GM18508 (cell line): Measurements from ENCODE around the gene TMEM117.
"Not testable (repeated sequence)": the region's sequence is repeated elsewhere in the genome, so short reads cannot be mapped to it uniquely, and the experiment has no call there.

ENCODE experiments used
- ATAC-seq: cut with Tn5 transposase; IDR thresholded peaks from one replicate; pipeline ENCODE4 v1.9.1; 2021; ENCODE audit warnings: moderate number of reproducible peaks; ENCODE audit not compliant: insufficient read depth, unreplicated experiment

The TMEM117 gene

DNA sequence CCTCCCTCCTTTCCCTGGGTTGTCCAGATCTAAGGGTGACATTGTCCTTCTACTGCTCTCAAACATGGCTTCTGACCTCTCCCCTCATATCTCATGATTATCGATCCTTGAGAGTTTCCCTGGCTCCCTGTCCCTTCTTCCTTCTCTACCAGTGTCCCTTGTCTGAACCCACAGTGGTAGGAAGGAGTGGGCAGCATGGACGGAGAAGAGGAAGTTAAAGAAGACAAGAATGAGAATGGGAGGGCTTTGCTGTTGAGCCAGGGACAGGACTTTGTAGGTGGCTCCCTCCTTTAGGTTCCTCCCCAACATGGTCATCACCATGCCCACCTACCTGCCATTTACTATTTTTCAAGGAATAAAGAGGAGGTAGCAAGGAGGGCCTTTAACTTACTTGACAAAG, 166.7 kb downstream of the TMEM117 start:
- ATAC-seq = no peak

DNA sequence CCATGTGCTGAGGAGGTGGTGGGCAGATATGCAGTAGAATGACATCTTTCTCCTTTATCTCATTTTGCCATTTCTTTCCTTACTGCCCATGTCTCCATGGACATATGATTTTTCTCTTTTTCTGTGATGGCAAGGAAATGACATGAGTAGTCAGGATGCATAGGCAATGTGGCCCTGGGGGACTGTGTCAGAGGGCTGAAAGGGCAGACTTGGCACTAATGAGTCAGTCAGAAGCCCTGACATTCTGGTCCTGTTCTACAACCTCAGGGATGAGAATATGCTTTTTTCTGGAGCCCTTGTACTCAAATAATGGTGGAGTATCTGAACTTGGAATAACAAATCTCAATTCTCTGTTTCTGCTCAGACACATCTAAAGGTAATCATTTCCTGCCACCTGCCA, 167.8 kb downstream of the TMEM117 start:
- no peak for ATAC-seq

DNA sequence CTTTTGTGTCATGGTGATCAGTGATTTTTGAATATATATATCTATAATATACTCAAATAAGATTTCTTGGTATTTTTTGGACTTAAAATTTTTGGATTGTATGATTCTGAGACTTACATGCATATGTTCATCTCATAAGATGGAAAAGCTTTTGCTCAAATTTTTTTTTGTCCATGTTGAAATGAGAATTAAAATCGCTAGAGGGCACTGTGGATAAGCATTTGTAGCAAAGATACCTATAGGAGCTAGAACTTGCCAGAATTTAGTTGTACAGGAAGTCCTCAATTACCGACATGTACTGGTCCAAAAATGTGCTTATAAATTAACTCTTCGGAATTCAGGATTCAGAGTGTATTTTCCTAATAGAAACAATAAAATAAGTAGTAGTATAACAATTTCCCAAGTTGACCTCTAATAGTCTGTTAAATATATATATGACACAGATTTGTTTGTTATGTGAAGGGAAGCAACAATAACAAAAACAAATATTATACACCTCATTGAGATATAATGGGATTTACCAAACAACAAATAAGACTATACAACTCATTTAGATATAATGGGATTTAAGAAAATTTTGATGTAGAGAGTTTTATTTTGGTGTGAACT, 179.6 kb downstream of the TMEM117 start:
- ATAC-seq = peak; percentile 72

DNA sequence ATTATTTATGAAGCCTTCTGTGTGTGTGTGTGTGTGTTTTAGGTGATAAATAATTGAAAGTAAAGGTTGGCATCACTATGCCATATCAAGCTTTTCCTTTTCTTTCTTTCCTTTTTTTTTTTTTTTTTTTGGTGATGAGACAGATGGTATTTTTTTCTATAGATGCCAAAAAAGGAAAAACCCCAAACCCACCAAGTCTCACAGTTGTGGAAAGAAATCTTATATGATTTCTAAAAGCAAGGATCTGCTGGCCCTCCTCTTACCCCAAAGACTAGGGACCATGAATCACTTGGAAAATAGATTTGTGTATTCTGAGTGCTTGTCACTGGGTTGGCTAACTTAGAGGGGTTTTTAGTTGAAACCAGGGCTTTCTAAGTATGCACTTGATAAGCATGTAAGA, 181.3 kb downstream of the TMEM117 start:
- no peak for ATAC-seq

DNA sequence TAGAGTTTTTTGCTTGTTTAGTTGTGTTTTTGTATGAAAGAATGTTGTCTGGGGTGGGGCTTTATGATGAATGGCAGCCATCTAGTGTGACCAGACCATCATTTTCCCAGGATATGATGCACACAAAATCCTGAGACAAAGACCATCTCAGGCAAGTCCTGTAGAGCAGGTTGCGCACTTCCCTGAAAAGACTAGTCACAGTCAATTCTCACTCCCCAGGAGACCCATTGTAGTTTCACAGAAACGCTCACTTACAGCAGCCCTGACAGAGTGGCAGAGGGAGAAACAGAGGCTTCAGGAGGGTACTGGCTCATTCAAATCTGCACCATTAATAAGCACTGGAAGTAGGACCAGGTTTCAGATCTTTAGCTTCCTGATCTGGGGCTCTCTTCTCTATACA, 183.2 kb downstream of the TMEM117 start:
- no peak for ATAC-seq

DNA sequence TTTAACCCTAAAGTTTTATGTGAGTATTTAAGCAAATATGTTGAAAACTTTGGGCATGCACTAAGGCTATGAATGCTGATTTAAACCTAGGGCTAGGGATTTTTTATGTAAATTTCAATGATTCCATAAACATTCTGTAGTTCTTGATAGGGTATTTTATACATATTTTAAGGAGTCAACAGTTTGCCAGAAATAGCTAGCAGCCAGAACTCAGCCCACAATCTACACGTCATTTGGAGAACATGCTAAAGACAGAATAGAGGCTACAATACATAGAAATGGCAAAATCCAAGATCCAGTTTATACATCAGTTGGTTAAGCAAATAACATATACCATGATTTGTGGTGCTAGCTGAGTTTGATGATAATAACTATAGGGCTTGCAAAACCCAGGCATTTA, 184.7 kb downstream of the TMEM117 start:
- no peak for ATAC-seq

DNA sequence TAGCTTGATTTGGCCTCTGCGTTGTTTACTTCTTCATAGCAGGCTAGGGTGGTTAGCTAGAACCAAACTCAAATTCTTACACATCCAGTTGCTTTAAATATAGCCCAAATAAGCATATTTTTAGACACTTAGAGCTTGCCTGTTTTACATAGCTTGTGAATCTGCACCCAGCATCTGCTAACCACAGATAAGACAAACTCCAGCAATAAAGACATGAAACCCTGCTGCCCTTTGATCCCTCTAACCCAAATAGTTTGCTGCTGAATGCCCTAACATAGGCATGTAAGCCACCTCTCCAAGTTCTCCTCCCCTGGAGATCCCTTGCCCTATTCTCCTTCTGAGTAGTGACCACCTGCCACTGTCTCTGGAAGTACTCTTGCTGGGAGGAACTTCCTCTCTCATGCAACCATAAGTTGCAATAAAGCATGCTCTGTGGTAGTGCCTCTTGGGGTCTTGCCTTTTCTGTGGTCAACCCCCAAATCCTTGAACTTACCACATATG, 185.6 kb downstream of the TMEM117 start:
- ATAC-seq = peak; percentile 69

DNA sequence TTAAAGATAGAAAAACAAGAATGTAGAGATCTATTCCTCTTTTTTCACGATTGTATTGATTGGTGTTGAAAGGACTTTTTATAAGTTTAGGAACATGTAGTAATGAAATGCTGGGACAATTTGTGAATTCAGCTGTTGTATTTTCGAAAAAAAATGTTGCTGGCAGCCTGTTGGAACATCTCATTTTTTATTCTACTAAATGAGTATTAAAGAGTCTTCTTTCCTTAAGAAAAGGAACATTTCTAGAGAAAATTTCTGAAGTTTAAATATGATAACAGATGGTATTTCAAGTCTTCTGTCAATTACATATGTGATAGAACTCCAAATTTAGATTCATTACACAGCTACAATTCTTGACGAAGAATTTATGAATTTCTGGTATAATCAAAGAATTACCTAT, 189.6 kb downstream of the TMEM117 start:
- ATAC-seq = no peak

DNA sequence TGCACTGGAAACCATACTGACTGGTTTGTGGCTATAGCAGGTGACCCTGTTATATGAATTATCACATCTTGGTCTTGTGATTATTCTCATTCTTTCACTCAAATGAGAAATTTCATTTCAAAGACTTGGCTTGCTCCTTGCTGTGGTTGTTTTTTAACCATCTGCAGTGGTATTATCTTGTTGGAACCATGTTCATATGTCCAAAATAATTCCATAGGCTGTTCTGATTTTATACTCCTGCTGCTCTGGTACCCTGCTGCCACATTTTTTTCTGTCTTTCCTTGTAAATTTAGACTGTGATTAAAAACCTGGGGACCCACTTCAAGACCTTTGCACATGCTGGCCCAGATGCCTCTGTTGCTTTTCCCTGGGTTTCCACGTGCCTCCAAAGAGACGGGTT, 190.2 kb downstream of the TMEM117 start:
- no peak for ATAC-seq

DNA sequence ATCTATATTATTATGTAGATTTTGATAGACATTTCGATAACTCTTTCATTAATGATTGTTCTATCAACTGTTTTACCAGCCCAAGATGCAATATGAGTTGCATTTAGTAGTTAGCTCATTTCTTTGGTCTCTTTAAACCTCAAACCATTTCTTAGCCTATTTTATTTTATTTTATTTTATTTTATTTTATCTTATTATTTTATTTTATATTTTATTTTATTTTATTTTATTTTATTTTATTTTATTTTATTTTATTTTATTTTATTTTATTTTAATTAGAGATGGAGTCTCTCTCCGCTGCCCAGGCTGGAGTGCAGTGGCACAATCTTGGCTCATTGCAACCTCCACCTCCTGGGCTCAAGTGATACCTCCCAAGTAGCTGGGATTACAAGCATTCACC, 191.0 kb downstream of the TMEM117 start:
- not testable (repeated sequence) for ATAC-seq

DNA sequence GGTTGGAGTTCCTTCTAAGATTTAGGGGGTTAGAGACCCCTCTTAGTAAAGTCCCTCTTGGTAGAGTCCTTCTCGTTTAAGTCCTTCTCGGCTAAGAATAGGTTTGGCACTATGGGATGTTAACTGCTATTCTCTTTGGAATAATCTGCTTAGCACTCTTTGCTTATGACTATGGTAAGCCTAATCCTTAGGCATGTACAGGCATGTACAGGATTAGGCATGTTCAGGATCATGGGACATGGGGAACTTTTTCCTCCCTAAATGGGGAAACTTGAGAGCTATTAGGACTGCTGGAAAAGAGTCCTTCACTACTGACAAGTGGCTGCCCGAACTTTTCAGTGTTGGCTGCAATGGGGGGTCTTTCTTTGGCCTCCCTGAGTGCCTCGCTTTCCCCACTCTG, 193.3 kb downstream of the TMEM117 start:
- ATAC-seq = no peak

DNA sequence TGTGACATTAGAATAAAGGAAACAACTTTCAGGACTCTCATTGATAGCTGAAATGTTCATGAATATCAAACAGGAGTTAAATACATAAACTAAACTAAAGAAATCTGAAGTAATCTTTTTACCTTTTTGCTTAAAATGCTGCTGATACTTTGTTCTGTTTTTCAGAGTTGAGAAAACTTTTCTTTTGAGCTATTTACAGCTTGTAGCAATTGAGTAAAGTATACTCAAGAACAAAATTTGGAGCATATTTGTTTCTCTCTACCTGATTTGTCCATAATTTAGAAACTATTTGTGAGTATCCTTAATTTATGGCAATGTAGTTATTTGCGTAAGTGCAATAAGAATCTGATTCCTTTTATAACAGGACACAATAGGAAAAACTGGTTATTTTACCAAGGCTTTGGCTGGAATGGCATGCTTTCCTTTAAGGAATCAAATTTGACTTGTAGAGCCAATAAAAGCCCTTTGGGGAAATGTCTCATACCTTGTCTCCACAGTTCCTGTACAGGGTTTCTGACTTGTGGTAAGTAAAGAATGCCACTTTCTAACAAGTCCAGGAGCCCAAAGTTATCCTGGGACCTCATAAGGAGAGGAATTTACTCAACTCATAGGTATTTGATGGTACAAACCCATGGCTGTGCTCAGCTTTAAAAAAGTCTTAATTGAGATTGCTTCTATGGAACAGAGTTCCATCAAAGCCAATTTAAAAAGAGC, 195.7 kb downstream of the TMEM117 start:
- ATAC-seq = no peak

DNA sequence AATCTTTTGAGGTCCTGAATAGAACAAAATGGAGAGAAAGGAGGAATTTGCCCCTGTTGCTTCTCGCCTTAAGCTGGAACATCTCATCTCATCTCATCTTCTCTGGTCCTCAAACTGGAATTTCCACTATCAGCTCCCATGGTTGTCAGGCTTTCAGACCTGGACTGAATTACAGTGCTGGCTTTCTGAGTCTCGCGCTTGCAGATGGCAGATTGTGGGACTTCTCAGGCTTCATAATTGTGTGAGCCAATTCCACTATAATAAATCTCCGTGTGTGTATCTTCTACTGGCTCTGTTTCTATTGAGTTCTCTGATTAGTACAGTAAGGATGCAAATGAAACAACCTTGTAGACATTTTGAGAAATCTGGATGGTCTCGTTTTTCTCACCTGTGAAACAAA, 199.0 kb downstream of the TMEM117 start:
- no peak for ATAC-seq

DNA sequence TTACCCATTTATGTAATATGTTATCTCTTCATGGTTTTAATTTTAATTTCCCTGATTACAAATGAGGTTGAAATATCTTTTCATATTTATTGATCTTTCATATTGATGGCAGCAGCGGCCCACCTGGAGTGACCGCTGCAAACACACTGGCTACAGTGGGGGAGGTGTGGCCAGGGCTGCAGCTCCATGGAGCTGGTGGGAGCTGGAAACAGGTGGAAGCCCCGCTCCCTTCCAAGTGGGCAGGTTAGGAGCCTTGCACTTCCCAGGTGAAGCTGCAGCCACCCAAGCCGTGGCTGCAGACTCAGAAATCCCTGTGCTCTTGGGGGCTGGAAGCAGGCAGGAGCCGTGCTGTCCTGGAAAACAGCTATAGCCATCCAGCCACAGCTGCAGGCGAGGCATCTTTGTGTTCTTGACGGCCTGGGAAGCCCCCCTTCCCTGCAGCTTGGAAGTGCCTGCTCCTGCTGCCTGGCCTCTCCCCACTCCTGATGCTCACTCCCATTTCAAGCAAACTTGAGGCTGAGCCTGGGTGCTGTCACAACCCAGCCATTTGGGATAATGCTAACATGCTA, 201.1 kb downstream of the TMEM117 start:
- no peak for ATAC-seq

DNA sequence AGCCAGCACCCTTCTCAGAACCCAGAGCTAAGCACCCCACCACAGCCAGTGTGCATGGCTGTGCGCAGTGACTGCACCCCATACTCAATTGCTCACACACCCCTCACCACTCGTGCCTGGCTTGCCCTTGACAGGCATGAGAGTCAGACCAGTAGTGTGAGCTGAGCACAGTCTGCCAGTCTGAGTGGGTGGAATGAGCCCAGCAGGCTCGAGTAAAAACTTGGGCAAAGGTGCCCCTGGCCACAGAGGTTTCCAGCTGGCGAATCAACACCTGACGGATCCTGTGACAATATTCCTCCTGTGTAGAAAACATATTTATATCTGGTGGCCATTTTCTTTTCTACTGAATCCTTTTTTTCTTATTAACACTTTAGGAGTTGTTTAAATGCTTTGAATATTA, 202.5 kb downstream of the TMEM117 start:
- ATAC-seq = no peak

DNA sequence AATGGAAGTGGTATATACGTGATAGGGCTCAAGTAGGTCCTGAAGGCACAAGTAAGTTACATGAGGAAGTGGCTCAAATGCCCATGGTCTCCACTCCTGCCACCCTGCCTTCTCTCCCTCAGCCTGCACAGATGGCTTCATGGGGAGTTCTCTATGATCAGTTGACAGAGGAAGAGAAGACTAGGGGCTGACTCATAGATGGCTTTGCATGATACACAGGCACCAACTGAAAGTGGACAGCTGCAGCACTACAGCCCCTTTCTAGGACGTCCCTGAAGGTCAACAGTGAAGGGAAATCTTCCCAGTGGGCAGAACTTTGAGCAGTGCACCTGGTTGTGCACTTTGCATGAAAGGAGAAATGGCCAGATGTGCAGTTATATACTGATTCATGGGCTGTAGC, 208.6 kb downstream of the TMEM117 start:
- not testable (repeated sequence) for ATAC-seq

DNA sequence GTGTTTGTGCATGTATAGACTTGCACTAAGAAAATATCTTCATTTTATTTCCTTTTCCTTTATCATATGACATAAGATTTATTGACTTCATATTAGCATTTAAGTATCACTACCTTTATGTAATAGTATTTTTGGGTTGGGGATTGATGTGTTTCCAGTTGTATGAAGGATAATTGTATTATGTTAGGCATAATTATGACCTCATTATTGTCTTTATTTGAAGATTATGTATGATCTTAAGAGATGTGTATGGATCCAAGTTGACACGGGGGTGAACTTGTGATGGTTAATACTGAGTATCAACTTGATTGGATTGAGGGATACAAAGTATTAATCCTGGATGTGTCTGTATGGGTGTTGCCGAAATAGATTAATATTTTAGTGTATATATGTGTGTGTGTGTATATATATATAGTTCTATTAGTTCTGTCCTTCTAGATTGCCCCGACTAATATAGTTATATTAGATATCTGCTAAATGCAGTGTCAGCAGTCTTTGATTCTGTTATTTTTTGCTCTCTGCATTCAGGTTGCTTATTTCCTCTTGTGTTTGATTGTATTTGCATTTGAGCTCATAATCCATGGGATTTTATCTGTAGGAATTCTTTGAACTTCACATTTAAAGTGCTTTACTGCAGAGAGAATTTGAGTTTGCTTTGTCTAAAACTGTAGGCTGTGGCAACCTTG, 211.0 kb downstream of the TMEM117 start:
- no peak for ATAC-seq

DNA sequence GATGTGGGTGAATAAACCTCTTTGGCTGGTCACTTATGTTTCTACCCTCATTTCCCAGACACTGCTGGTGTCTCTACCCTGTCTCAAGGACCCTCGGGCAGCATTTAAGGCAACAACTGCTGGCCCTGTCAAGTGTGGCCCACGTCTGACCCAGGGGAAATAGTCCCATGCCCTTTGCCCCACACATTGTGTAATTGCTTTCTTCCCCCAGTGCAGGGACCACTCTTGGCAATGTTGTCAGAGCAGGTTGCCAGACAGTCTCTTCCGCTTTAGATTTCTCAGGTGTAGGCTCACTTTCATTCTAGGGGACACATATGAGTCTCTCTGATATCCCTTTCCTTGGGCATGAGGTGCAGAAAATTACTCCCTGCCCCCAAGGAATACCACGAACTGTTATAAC, 216.7 kb downstream of the TMEM117 start:
- ATAC-seq = no peak

DNA sequence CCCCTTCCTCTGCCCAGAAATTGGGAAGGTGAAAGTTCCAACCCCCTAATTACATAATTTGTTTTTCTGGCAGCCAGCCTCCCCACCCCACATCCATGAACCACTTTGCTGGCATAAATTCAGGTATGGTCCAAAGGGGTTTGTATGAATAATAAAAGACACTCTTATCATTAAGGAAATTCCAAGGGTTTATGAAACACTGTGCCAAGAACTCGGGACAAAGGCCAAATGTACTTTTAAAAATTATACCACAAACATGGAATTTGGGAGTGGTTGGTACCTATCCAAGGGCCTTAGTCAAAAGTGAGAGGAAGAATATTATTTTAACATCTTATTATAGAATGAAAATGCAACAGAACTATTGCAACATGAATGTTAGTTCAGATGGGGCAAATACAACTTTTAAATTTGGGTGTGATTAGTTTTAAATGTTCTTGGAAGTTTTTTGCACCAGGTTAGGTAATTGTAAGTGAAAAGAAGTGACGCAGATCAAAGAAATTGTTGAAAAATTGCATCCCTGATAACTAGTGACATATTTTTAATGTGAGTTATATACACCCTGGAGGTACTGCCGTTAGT, 217.8 kb downstream of the TMEM117 start:
- ATAC-seq = no peak

DNA sequence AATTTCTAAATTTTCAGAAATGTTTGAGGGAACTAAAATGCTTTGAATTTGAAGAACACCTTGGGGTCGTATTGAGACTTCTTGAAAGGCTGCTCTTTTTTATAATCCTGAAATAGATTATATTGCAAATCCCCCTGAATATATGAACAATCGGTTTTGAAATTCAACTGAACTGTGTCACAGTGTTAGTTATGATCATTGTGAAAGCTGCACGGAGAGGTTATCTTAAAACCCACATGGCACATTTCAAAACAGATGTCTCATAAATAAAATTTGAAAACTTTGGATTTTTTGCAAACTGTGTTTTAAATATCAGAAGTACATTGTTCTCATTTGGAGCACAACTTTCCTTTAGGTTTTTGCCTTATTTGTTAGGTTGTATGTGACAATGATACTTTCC, 218.4 kb downstream of the TMEM117 start:
- no peak for ATAC-seq

DNA sequence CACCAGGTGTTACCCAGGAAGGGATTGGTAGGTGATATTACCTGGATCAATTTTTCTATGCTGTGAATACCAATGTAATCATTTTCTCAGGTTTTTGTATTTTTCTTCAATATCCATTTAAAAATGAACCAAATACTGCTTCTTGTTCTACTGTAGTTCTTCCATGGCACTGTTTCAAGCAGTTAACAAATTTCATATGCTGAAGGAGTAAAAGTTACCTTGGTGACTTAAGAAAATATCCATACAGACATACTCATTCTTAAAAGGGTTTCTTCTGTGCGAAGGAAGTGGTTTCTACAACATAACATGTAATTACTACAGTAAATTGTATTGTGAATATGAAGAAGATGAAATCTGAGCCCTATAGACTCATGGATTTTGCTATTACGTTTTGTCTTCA, 222.5 kb downstream of the TMEM117 start:
- ATAC-seq = no peak
